Activated B cell treated with CpG ODN at 0.5 μM for 24 hours (primary cell): ENCODE results near the gene QKI. TPM values are rescaled to one million over a fixed set of nuclear protein-coding genes. Genes with fewer than 3 reads are reported as not detected.

ENCODE experiments used
- ATAC-seq: fragments of 200-7000 bp; cut with Tn5 transposase; one replicate; pipeline ENCODE4 v1.10.0; 2021; ENCODE audit warnings: low read depth, mild to moderate bottlenecking, moderate library complexity
- CTCF ChIA-PET: fragments of 350-600 bp; sonication (Branson Sonifier 250); formaldehyde crosslinking; loops from one replicate; lab custom pipeline; 2021; ENCODE audit warnings: antibody characterized with exemption; lab: Charles Lee
- POLR2A ChIA-PET: fragments of 350-600 bp; sonication (Branson Sonifier 250); formaldehyde crosslinking; loops from one replicate; lab custom pipeline; 2021; ENCODE audit warnings: antibody characterized with exemption; lab: Charles Lee
- DNase-seq: peaks from one replicate; pipeline ENCODE4 v3.0.0; 2022
- H3K27ac Mint-ChIP-seq: one replicate; pipeline ENCODE4 v1.8.0; 2020; ENCODE audit warnings: mixed read lengths
- H3K27me3 Mint-ChIP-seq: one replicate; pipeline ENCODE4 v1.8.0; 2021; ENCODE audit warnings: mixed read lengths
- H3K36me3 Mint-ChIP-seq: one replicate; pipeline ENCODE4 v1.8.0; 2021; ENCODE audit warnings: low read depth, mixed read lengths
- H3K4me1 Mint-ChIP-seq: one replicate; pipeline ENCODE4 v1.8.0; 2021; ENCODE audit warnings: mixed read lengths
- H3K4me3 Mint-ChIP-seq: one replicate; pipeline ENCODE4 v1.8.0; 2020; ENCODE audit warnings: mild to moderate bottlenecking, mixed read lengths
- H3K9me3 Mint-ChIP-seq: one replicate; pipeline ENCODE4 v1.8.0; 2020; ENCODE audit warnings: mixed read lengths
- intact Hi-C: fragments of 100-400 bp; cut with micrococcal nuclease; formaldehyde crosslinking; loops from one replicate; pipeline ENCODE4 v1.15.1; 2024
- total RNA-seq: library from RNA; stranded (reverse); gene quantifications from 2 replicates; pipeline ENCODE4 v1.2.3, GENCODE V29; 2022
- TF ChIP-seq, protein P1 (sequence below): fragments of 200-600 bp; IDR thresholded peaks from one replicate; pipeline ENCODE4 v1.8.0; 2022; ENCODE audit warnings: antibody characterized with exemption, mild to moderate bottlenecking

QKI gene
- total RNA-seq, 1 donor from 2014 or later = 61.5 TPM

DNA sequence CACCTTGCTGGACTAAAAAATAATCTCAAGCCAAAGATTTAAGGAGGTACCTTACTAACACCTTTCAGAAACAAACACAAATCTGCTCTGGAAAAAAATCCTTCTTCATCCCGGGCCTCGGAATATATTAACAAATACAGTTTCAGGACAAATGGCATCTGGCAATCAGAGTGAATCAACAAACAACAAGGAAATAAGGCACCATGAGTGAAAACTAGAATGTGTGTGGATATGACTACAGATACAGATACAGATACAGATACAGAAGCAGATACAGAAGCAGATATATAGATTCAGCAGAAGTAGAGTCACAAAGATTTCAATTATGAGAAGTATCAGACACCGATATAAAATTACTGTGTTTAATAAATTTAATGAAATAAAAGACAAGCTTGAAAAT is 178.4 kb downstream of the QKI start:
- intact Hi-C loops = no loop called here
- CTCF ChIA-PET = no interaction called here
- no peak overlapping the region for H3K27ac Mint-ChIP-seq
- no peak for DNase-seq
- TF ChIP-seq, protein P1, sequence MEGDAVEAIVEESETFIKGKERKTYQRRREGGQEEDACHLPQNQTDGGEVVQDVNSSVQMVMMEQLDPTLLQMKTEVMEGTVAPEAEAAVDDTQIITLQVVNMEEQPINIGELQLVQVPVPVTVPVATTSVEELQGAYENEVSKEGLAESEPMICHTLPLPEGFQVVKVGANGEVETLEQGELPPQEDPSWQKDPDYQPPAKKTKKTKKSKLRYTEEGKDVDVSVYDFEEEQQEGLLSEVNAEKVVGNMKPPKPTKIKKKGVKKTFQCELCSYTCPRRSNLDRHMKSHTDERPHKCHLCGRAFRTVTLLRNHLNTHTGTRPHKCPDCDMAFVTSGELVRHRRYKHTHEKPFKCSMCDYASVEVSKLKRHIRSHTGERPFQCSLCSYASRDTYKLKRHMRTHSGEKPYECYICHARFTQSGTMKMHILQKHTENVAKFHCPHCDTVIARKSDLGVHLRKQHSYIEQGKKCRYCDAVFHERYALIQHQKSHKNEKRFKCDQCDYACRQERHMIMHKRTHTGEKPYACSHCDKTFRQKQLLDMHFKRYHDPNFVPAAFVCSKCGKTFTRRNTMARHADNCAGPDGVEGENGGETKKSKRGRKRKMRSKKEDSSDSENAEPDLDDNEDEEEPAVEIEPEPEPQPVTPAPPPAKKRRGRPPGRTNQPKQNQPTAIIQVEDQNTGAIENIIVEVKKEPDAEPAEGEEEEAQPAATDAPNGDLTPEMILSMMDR = no peak
- H3K36me3 Mint-ChIP-seq = peaks cover 2% of the 10 kb centered on the region
- ATAC-seq = no peak
- H3K4me1 Mint-ChIP-seq = no peaks in the 10 kb centered on the region
- peaks cover 24% of the 10 kb centered on the region for H3K9me3 Mint-ChIP-seq
- POLR2A ChIA-PET = no interaction called here
- no peaks in the 10 kb centered on the region for H3K27me3 Mint-ChIP-seq
- no peak overlapping the region for H3K4me3 Mint-ChIP-seq

DNA sequence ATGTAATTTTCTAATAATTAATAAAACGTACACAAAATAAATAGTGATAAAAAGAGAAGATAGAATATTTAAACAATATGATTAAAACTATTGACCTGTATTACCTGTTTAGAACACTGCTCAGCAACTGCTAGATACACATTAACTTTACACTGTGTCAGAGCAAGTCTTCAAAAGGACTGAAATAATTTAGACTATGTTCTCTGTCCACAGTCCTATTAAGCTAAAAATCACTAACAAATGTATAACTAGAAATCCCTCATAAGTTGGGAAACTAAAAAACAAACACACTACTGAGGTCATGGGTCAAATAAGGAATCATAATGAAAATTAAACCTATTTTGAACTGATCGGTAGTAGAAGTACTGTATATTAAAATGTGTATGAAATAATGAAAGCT is 181.7 kb downstream of the QKI start:
- peaks cover 14% of the 10 kb centered on the region for H3K9me3 Mint-ChIP-seq
- H3K36me3 Mint-ChIP-seq = peaks cover 2% of the 10 kb centered on the region
- no peaks in the 10 kb centered on the region for H3K4me1 Mint-ChIP-seq
- TF ChIP-seq, protein P1 = no peak
- H3K27me3 Mint-ChIP-seq = no peaks in the 10 kb centered on the region
- no peak overlapping the region for H3K4me3 Mint-ChIP-seq
- POLR2A ChIA-PET = no interaction called here
- DNase-seq (no peak), ATAC-seq (no peak)
- intact Hi-C loops = no loop called here
- H3K27ac Mint-ChIP-seq = no peak overlapping the region
- CTCF ChIA-PET = no interaction called here

DNA sequence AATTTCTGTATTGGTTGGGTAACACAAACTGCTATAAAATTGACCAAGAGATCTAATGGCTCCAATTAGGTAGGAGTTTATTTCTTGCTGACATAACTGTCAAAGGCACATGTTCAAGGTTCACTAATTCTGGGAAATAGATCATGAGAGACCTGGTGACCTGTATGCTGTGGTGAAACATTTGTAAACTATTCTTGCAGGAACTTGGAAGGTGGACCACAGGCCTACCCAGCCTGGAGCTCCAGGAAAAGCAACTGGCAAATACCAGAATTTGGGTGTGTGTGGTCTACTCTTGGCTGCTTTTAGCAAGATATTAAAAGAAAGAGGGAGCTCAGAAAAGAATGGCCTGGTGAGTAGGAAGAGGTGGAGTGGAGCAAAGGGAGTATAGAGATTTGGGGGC is 184.6 kb downstream of the QKI start:
- H3K27ac Mint-ChIP-seq = no peak overlapping the region
- H3K36me3 Mint-ChIP-seq = no peaks in the 10 kb centered on the region
- ATAC-seq (no peak), DNase-seq (no peak)
- ChIA-PET POLR2A (no interaction called here), CTCF (no interaction called here)
- intact Hi-C loops = no loop called here
- no peaks in the 10 kb centered on the region for H3K4me1 Mint-ChIP-seq
- no peaks in the 10 kb centered on the region for H3K27me3 Mint-ChIP-seq
- H3K9me3 Mint-ChIP-seq = no peaks in the 10 kb centered on the region
- no peak overlapping the region for H3K4me3 Mint-ChIP-seq
- TF ChIP-seq, protein P1 = no peak

DNA sequence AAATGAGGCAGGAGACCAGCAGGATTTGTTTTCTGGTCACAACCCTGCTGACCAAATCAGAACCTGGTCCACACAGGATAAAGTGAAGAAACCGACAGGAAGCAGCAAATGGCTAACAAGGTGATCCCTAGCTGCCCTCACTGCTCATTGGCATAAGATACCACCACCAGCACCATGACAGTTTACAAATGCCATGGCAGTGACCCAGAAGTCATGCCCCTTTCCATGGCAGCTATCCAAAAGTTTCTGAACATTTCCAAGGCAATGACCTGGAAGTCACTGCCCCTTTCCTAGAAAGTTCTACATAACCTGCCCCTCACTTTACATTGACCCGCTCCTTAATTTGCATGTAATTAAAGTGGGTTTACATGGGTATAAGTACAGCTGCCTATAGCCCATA is 185.2 kb downstream of the QKI start:
- H3K9me3 Mint-ChIP-seq = no peaks in the 10 kb centered on the region
- intact Hi-C loops = no loop called here
- H3K27ac Mint-ChIP-seq = no peak overlapping the region
- H3K27me3 Mint-ChIP-seq = no peaks in the 10 kb centered on the region
- CTCF ChIA-PET = no interaction called here
- TF ChIP-seq, protein P1 = no peak
- POLR2A ChIA-PET = no interaction called here
- ATAC-seq = no peak
- H3K4me1 Mint-ChIP-seq = no peaks in the 10 kb centered on the region
- no peak overlapping the region for H3K4me3 Mint-ChIP-seq
- H3K36me3 Mint-ChIP-seq = no peaks in the 10 kb centered on the region
- DNase-seq = no peak

DNA sequence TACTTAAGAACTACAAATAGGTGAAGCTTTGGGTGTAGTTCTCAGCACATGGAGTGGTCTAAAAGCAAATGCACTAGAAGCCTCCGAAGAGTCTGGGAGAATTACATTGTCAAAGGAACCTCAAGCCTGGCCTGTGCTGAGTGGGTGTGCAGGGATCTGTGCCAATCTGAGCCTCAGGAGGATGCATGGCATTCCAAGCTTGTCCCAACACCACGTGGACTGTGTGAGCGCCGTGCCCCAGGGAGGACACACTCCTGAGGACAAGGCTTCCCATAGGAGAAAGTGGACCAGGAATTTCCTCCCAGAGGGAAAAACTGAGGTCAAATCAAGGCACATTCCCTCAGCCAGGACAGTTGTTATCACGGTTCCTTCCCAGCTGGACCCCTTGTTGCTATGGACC is 185.8 kb downstream of the QKI start:
- Mint-ChIP-seq H3K9me3 (peaks cover 3% of the 10 kb centered on the region), H3K4me3 (no peak overlapping the region), H3K27me3 (no peaks in the 10 kb centered on the region), H3K4me1 (no peaks in the 10 kb centered on the region), H3K36me3 (no peaks in the 10 kb centered on the region), H3K27ac (no peak overlapping the region)
- CTCF ChIA-PET = no interaction called here
- intact Hi-C loops = no loop called here
- TF ChIP-seq, protein P1 = no peak
- DNase-seq (no peak), ATAC-seq (no peak)
- POLR2A ChIA-PET = interaction anchor here (0.6 kb wide), 1 partner anchor 42 kb away, joined by 5 read pairs; no protein-coding TSS in a partner anchor
